ENCODE measurements around the gene SAV1. TPM values are rescaled to one million over a fixed set of nuclear protein-coding genes. Genes with fewer than 3 reads are reported as not detected.

SAV1 gene
- total RNA-seq, 1 donor from 2014 or later = 11.6 TPM

DNA sequence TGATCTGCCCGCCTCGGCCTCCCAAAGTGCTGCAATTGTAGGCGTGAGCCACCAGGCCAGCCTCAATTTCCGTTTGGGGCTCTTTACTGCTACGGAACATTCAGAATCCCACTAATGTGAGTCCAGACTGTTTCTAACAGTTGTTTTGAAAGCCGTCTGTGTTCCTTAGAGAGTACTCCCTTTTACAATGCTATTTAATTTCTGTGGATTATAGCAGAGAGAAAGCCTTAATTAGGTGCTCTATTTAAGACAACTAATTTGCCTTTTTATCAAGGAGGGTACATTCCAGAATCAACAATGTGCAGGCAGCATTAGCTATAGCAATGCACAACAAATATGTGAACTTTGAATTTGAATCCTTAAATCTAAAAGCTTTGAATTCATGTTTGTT lies 2.8 kb upstream of the SAV1 start:
- TF ChIP-seq, protein P1, sequence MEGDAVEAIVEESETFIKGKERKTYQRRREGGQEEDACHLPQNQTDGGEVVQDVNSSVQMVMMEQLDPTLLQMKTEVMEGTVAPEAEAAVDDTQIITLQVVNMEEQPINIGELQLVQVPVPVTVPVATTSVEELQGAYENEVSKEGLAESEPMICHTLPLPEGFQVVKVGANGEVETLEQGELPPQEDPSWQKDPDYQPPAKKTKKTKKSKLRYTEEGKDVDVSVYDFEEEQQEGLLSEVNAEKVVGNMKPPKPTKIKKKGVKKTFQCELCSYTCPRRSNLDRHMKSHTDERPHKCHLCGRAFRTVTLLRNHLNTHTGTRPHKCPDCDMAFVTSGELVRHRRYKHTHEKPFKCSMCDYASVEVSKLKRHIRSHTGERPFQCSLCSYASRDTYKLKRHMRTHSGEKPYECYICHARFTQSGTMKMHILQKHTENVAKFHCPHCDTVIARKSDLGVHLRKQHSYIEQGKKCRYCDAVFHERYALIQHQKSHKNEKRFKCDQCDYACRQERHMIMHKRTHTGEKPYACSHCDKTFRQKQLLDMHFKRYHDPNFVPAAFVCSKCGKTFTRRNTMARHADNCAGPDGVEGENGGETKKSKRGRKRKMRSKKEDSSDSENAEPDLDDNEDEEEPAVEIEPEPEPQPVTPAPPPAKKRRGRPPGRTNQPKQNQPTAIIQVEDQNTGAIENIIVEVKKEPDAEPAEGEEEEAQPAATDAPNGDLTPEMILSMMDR (IDR thresholded peaks at IDR 0.05; ENCODE audit: partially characterized antibody, unreplicated experiment) = no peak
- peaks cover 5% of the 10 kb centered on the region for H3K4me1 Mint-ChIP-seq (ENCODE audit: low read depth, unreplicated experiment)
- H3K4me3 Mint-ChIP-seq (ENCODE audit: unreplicated experiment) = no peak overlapping the region
- H3K36me3 Mint-ChIP-seq (ENCODE audit: unreplicated experiment) = no peaks in the 10 kb centered on the region
- H3K9me3 Mint-ChIP-seq (ENCODE audit: unreplicated experiment) = no peaks in the 10 kb centered on the region
- DNase-seq = no peak
- no peak overlapping the region for H3K27ac Mint-ChIP-seq (ENCODE audit: unreplicated experiment)
- no peaks in the 10 kb centered on the region for H3K27me3 Mint-ChIP-seq (ENCODE audit: unreplicated experiment)

DNA sequence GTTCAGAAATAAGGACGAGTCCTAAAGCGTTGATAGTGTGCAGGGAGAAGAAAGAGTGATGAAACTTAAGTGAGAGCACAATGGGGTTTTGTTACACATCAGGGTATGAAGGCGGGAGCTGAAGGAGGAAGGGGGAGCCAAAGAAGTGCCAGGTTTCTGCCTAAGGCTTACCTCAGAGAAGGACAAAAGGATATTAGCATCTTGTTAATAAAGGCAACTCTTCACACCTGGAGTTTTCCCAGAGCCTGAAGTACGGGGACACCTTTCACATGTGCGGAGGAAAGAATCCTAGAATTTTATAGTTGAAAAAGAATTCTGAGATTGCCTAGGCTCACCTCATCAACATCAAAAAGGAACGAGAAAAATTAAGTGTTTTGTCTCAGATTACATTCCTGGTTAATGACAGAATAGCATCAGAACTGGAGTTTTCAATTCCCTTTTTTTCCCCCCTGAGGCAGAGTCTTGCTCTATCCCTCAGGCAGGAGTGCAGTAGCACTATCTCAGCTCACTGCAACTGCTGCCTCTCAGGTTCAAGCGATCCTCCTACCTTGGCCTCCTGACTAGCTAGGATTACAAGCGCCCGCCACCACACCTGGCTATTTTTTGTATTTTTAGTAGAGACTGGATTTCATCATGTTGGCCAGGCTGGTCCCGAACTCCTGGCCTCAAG lies 2.2 kb upstream of the SAV1 start:
- DNase-seq = no peak
- H3K27ac Mint-ChIP-seq (ENCODE audit: unreplicated experiment) = no peak overlapping the region
- no peak overlapping the region for H3K4me3 Mint-ChIP-seq (ENCODE audit: unreplicated experiment)
- TF ChIP-seq, protein P1 (IDR thresholded peaks at IDR 0.05; ENCODE audit: partially characterized antibody, unreplicated experiment) = no peak
- no peaks in the 10 kb centered on the region for H3K36me3 Mint-ChIP-seq (ENCODE audit: unreplicated experiment)
- peaks cover 5% of the 10 kb centered on the region for H3K4me1 Mint-ChIP-seq (ENCODE audit: low read depth, unreplicated experiment)
- H3K27me3 Mint-ChIP-seq (ENCODE audit: unreplicated experiment) = no peaks in the 10 kb centered on the region
- no peaks in the 10 kb centered on the region for H3K9me3 Mint-ChIP-seq (ENCODE audit: unreplicated experiment)

DNA sequence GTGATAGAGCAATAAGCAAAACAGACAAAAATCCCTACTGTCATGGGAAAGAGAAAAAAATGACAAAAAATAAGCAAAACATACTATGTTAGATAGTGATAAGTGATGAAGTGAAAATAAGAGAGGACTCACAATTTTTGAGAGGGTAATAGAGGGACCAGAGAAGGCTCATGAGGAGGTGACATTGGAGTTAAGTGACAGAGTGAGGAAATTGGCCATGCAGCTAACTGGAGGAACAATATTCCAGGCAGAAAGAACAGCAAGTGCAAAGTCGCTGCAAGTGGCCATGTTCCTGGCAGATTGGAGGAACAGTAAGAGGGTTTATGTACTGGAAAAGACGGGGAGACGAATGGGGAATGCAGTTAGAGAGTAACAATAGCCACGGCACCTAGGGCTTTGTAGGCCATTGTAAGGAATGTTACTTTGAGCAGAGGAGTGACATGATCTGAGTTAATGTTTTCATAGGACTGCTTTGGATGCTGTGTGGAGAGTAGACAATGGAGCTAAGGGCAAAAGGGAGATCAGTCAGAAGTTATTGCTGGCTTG lies 1.4 kb upstream of the SAV1 start:
- H3K4me3 Mint-ChIP-seq (ENCODE audit: unreplicated experiment) = no peak overlapping the region
- H3K27me3 Mint-ChIP-seq (ENCODE audit: unreplicated experiment) = no peaks in the 10 kb centered on the region
- H3K36me3 Mint-ChIP-seq (ENCODE audit: unreplicated experiment) = no peaks in the 10 kb centered on the region
- H3K27ac Mint-ChIP-seq (ENCODE audit: unreplicated experiment) = no peak overlapping the region
- H3K9me3 Mint-ChIP-seq (ENCODE audit: unreplicated experiment) = no peaks in the 10 kb centered on the region
- peaks cover 5% of the 10 kb centered on the region for H3K4me1 Mint-ChIP-seq (ENCODE audit: low read depth, unreplicated experiment)
- TF ChIP-seq, protein P1 (IDR thresholded peaks at IDR 0.05; ENCODE audit: partially characterized antibody, unreplicated experiment) = no peak
- no peak for DNase-seq

DNA sequence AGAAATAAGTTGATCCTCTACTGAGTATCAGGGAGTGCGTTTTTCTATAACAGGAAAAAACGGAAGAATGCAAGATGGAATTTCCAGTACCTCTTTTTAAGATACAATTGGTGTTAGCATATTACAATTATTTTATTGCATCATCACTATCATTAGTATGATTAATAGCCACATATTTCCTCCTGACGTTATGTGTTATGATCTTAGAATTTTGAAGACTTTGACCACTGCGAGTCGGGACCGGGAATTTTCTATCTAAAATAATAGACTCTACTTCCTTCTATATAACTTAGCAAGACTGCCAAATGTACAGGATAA lies 679 bp upstream of the SAV1 start:
- H3K4me1 Mint-ChIP-seq (ENCODE audit: low read depth, unreplicated experiment) = peaks cover 5% of the 10 kb centered on the region
- H3K27ac Mint-ChIP-seq (ENCODE audit: unreplicated experiment) = no peak overlapping the region
- no peaks in the 10 kb centered on the region for H3K27me3 Mint-ChIP-seq (ENCODE audit: unreplicated experiment)
- no peak overlapping the region for H3K4me3 Mint-ChIP-seq (ENCODE audit: unreplicated experiment)
- H3K9me3 Mint-ChIP-seq (ENCODE audit: unreplicated experiment) = no peaks in the 10 kb centered on the region
- H3K36me3 Mint-ChIP-seq (ENCODE audit: unreplicated experiment) = no peaks in the 10 kb centered on the region
- no peak for DNase-seq
- TF ChIP-seq, protein P1 (IDR thresholded peaks at IDR 0.05; ENCODE audit: partially characterized antibody, unreplicated experiment) = no peak

DNA sequence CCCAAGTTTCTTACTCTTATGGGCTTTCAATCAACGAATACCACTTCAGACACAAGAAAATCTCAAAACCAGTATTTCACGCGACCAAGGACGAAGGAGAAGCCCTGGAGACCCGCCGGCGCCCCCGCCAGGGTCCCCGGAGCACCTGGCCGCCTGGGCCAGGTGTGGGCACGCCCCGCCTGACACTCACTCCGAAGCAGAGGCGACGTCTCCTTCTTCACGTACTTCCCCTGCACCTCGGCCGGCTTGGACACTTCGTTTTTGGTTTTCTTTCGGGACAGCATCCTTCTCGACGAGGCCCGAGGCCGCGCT lies 466 bp downstream of the SAV1 start:
- no peaks in the 10 kb centered on the region for H3K9me3 Mint-ChIP-seq (ENCODE audit: unreplicated experiment)
- H3K4me3 Mint-ChIP-seq (ENCODE audit: unreplicated experiment) = peak overlapping the region; percentile 86
- H3K27me3 Mint-ChIP-seq (ENCODE audit: unreplicated experiment) = no peaks in the 10 kb centered on the region
- TF ChIP-seq, protein P1 (IDR thresholded peaks at IDR 0.05; ENCODE audit: partially characterized antibody, unreplicated experiment) = no peak
- H3K36me3 Mint-ChIP-seq (ENCODE audit: unreplicated experiment) = no peaks in the 10 kb centered on the region
- no peak for DNase-seq
- peaks cover 5% of the 10 kb centered on the region for H3K4me1 Mint-ChIP-seq (ENCODE audit: low read depth, unreplicated experiment)
- H3K27ac Mint-ChIP-seq (ENCODE audit: unreplicated experiment) = peak overlapping the region; percentile 26

All from glutamatergic neuron (in vitro differentiated cells).